T-helper 2 cell treated with Interferon-gamma antibody and Interleukin-4, amounts not matched to agents 5 μg/mL and 100 μg/mL, for 36 hours (primary cell): Measurements from ENCODE around the gene MEGF8.

Experiments
- DNase-seq: peaks from one replicate; pipeline ENCODE4 v3.0.0; 2021; ENCODE audit warnings: low spot score
- H3K27ac Mint-ChIP-seq: one replicate; pipeline ENCODE4 v1.8.0; 2021; ENCODE audit warnings: mild to moderate bottlenecking, mixed read lengths
- H3K27me3 Mint-ChIP-seq: one replicate; pipeline ENCODE4 v1.8.0; 2021; ENCODE audit warnings: low read depth, mixed read lengths
- H3K36me3 Mint-ChIP-seq: one replicate; pipeline ENCODE4 v1.8.0; 2021; ENCODE audit warnings: low read depth, mixed read lengths
- H3K4me1 Mint-ChIP-seq: one replicate; pipeline ENCODE4 v1.8.0; 2021; ENCODE audit warnings: low read depth, mixed read lengths
- H3K4me3 Mint-ChIP-seq: one replicate; pipeline ENCODE4 v1.8.0; 2022; ENCODE audit warnings: mild to moderate bottlenecking, moderate library complexity, mixed read lengths
- H3K9me3 Mint-ChIP-seq: one replicate; pipeline ENCODE4 v1.8.0; 2021; ENCODE audit warnings: mixed read lengths

MEGF8 gene

DNA sequence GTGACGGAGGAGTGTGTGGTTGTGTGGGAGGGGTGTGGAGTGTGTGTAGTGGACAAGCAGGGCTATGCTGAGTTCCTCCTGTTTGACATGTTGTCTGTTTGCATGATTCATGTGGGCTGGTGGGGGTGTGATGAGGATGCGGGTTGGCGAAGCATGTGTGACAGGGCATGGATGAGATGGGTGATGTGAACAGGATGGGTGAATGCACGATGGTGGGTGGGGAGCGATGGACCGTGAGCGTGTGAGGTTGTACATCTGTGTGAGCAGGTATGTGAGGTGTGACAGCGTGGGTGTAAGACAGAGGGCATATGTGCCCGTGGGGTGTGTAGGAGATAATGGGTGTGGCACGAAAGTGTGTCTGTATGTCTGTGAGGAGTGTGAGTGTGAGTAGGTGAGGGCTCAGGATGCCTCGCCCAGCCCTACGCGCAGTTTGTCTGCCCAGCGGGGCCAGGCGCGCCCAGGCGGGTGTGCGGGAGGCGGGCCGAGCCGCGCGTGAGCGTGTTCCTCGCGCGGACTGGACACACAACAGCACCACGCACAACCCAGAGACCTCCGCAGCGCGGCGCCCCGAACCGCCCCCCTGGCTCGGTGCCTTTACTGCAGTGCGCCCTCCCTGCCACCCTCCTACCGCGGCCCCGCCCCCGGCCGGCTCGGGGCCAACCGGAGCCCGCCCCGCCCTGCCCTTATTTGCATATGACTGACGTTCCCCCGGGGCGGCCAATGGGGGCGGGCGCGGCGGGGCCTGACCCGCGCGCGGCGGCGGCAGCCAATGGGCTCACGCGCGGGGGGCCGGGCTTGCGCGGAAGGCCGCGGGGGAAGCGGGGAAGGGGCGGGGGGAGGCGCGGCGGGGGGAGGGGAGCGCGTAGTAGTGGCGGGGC is 42.0 kb upstream of the MEGF8 start:
- peak; percentile 92 for DNase-seq
- no peaks in the 10 kb centered on the region for H3K27me3 Mint-ChIP-seq
- H3K4me1 Mint-ChIP-seq, result peaks cover 40% of the 10 kb centered on the region
- H3K36me3 Mint-ChIP-seq, result peaks cover 8% of the 10 kb centered on the region
- no peak overlapping the region for H3K27ac Mint-ChIP-seq
- no peaks in the 10 kb centered on the region for H3K9me3 Mint-ChIP-seq
- H3K4me3 Mint-ChIP-seq, result no peak overlapping the region

DNA sequence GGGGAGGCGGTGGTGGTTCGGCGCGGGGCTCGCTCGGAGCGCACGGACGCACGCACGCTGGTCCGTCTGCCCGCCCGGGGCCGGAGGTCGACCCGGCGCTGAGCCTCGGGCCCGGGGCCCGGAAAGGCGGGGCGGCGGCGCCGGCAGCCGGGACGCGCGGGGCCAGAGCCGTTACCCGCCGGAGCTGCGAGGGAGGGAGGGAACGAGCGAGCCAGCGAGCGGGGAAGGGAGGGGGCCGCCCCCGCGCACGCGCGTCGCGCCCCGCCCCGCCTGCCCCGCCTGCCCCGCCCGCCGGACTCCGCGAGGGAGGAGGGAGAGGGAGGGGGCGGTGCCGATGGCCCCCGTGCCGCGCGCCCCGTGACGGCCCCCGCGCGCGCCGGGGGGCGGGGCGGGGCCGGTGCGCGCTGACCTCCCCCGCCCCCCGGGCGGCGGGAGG is 41.4 kb upstream of the MEGF8 start:
- Mint-ChIP-seq H3K36me3 (peaks cover 12% of the 10 kb centered on the region), H3K4me3 (no peak overlapping the region), H3K27ac (no peak overlapping the region), H3K9me3 (no peaks in the 10 kb centered on the region), H3K27me3 (no peaks in the 10 kb centered on the region), H3K4me1 (peaks cover 34% of the 10 kb centered on the region)
- DNase-seq, result peak; percentile 79

DNA sequence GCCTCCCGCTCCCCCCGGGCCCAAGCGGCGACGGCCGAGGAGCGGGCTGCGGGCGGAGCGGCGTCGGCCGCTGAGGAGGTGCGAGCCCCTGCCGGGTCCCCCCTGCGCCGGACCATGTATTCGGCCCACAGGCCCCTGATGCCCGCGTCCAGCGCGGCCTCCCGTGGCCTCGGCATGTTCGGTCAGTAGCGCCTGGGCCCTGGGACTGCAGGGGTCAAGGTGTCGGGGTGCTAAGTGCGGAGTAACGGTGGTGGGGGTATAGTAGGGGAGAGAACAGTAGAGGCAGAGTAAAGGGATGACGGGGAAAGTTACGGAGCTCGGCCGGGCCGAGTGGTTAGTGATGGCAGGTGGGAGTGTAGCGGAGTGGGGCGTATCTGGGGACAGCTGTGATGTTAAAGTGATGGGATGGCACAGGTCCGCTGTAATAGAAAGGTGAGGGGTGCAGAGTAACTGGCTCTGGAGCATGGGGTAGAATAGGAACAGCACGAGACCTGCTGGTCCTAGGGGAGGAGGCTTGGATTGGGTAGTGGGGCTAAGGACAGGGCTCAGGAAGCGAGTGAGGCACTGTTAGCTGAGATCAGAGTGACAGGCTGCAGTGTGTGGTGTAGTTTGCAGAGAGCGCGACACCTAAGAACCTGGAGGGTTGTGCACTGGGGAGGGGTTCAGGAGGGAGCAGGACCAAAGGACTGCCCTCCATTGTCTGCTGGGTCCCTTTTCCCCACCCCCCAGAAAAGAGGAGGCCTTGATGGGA is 40.7 kb upstream of the MEGF8 start:
- Mint-ChIP-seq H3K36me3 (peaks cover 13% of the 10 kb centered on the region), H3K27ac (peak overlapping the region; percentile 94)
- no peak for DNase-seq

GRCh38 chr19:42285541-42285941 is 39.9 kb upstream of the MEGF8 start:
- Mint-ChIP-seq H3K36me3 (peaks cover 13% of the 10 kb centered on the region), H3K27me3 (no peaks in the 10 kb centered on the region), H3K9me3 (no peaks in the 10 kb centered on the region), H3K4me3 (peak overlapping the region; percentile 94), H3K4me1 (peaks cover 28% of the 10 kb centered on the region), H3K27ac (peak overlapping the region; percentile 64)
- DNase-seq, result no peak

More for the DNA sequence above, 40.7 kb upstream of the MEGF8 start:
- Mint-ChIP-seq H3K27me3 (no peaks in the 10 kb centered on the region), H3K4me3 (peak overlapping the region; percentile 94), H3K4me1 (peaks cover 28% of the 10 kb centered on the region), H3K9me3 (no peaks in the 10 kb centered on the region)

- H3K36me3 Mint-ChIP-seq, result peaks cover 13% of the 10 kb centered on the region
- no peak for DNase-seq
- H3K9me3 Mint-ChIP-seq, result no peaks in the 10 kb centered on the region
- no peaks in the 10 kb centered on the region for H3K27me3 Mint-ChIP-seq
- peak overlapping the region; percentile 64 for H3K27ac Mint-ChIP-seq
- peak overlapping the region; percentile 94 for H3K4me3 Mint-ChIP-seq
- peaks cover 28% of the 10 kb centered on the region for H3K4me1 Mint-ChIP-seq
Measured at GRCh38 chr19:42285988-42286348, 39.5 kb upstream of the MEGF8 start.

- no peak overlapping the region for H3K27ac Mint-ChIP-seq
- no peaks in the 10 kb centered on the region for H3K27me3 Mint-ChIP-seq
- no peaks in the 10 kb centered on the region for H3K9me3 Mint-ChIP-seq
- DNase-seq, result no peak
- peaks cover 15% of the 10 kb centered on the region for H3K36me3 Mint-ChIP-seq
- peak overlapping the region; percentile 49 for H3K4me3 Mint-ChIP-seq
- peaks cover 25% of the 10 kb centered on the region for H3K4me1 Mint-ChIP-seq
Measured at GRCh38 chr19:42286349-42287016, 39.0 kb upstream of the MEGF8 start.

DNA sequence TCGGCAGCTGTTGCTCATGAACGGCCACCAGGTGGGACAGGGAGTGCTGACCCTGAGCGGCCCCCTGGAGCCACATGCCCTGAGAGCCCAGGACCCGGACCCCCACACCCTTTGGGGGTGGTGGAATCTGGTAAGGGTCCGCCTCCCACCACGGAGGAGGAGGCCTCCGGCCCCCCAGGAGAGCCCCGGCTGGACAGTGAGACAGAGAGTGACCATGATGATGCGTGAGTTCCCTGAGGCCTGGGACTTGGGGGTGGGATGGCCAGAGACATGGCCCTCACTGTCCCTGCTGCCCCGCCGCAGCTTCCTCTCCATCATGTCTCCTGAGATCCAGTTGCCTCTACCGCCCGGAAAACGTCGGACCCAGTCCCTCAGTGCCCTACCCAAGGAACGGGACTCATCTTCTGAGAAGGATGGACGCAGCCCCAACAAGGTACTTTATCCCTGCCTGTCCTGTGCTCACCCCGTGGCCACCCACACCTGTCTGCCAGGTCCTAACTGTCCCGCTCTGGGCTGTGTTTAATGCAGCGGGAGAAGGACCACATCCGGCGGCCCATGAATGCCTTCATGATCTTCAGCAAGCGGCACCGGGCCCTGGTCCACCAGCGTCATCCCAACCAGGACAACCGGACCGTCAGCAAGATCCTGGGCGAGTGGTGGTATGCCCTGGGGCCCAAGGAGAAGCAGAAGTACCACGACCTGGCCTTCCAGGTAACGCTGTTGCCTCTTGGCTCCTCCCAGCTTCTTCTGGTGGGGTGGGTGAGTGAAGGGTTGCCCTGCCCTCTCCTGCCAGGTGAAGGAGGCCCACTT is 38.2 kb upstream of the MEGF8 start:
- Mint-ChIP-seq H3K4me1 (peaks cover 21% of the 10 kb centered on the region), H3K9me3 (no peaks in the 10 kb centered on the region), H3K27me3 (no peaks in the 10 kb centered on the region), H3K36me3 (peaks cover 22% of the 10 kb centered on the region), H3K27ac (no peak overlapping the region), H3K4me3 (no peak overlapping the region)
- DNase-seq, result no peak

GRCh38 chr19:42287827-42288107 is 37.7 kb upstream of the MEGF8 start:
- H3K4me3 Mint-ChIP-seq, result no peak overlapping the region
- H3K27ac Mint-ChIP-seq, result no peak overlapping the region
- H3K9me3 Mint-ChIP-seq, result no peaks in the 10 kb centered on the region
- H3K4me1 Mint-ChIP-seq, result peaks cover 17% of the 10 kb centered on the region
- peaks cover 26% of the 10 kb centered on the region for H3K36me3 Mint-ChIP-seq
- no peak for DNase-seq
- H3K27me3 Mint-ChIP-seq, result no peaks in the 10 kb centered on the region

DNA sequence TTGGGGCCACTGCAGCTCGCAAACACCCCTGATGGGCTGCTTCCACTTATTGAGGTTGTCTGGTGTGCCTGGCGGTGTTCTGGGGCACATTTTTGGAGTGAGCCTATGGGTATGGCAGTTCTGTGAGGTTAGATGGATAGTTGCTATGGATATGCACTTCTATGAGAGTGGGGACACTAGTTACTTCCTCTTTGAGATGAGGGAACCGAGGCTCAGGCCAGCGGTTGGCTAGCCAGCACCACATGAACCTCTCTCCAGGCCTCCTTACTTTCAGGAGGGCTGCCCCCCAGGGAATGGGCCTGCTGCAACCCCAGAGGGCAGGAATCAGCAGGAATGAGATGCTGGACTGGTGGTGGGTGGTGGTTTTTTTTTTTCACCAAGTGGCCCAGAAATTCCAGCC is 37.0 kb upstream of the MEGF8 start:
- Mint-ChIP-seq H3K9me3 (no peaks in the 10 kb centered on the region), H3K27ac (no peak overlapping the region), H3K27me3 (no peaks in the 10 kb centered on the region), H3K4me3 (no peak overlapping the region), H3K36me3 (peaks cover 29% of the 10 kb centered on the region), H3K4me1 (peaks cover 17% of the 10 kb centered on the region)
- DNase-seq, result no peak

DNA sequence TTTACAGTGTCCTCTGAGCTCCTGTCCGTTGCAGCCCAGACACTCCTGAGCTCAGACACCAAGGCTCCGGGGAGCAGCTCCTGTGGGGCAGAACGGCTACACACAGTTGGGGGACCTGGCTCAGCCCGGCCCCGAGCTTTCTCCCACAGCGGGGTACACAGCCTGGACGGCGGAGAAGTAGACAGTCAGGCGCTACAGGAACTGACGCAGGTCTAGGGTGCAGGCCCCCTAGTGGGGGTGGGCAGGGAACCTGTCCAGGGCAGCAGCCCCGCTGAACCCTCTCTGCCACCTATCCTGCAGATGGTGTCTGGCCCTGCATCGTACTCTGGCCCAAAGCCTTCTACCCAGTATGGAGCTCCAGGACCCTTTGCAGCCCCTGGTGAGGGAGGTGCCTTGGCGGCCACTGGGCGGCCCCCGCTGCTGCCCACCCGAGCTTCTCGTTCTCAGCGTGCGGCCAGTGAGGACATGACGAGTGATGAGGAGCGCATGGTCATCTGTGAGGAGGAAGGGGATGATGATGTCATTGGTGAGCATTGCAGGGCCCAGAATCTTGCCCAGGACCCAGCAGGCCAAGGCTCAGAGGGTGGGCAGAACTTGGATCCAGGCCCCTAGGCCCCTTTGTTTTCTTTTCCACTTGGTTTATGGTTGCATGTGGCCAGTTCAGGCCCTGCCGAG is 36.4 kb upstream of the MEGF8 start:
- H3K4me3 Mint-ChIP-seq, result no peak overlapping the region
- H3K4me1 Mint-ChIP-seq, result peaks cover 17% of the 10 kb centered on the region
- no peak for DNase-seq
- H3K27me3 Mint-ChIP-seq, result no peaks in the 10 kb centered on the region
- no peaks in the 10 kb centered on the region for H3K9me3 Mint-ChIP-seq
- peaks cover 29% of the 10 kb centered on the region for H3K36me3 Mint-ChIP-seq
- H3K27ac Mint-ChIP-seq, result no peak overlapping the region

DNA sequence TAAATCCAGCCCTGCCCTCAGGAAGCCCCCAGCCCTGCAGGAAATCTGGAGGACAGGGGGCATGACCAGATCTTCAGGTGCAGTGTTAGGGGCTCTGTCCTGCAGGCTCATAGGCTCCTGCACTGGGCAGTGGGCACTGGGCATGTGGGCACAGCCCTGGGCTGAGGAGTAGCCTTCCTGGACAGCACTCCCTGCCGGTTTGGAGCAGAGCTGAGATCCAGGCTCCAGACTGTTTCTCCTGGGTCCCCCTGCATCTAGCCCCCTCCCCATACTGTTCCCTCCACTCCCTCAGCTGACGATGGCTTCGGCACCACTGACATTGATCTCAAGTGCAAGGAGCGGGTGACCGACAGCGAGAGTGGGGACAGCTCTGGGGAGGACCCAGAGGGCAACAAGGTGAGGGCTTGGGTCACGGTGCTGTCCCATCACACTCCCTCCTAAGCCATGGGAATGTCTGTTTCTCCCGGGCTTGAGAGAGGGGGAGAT is 35.8 kb upstream of the MEGF8 start:
- no peak for DNase-seq
- H3K36me3 Mint-ChIP-seq, result peaks cover 29% of the 10 kb centered on the region
- H3K9me3 Mint-ChIP-seq, result no peaks in the 10 kb centered on the region
- H3K27ac Mint-ChIP-seq, result no peak overlapping the region
- no peaks in the 10 kb centered on the region for H3K27me3 Mint-ChIP-seq
- H3K4me1 Mint-ChIP-seq, result peaks cover 17% of the 10 kb centered on the region
- H3K4me3 Mint-ChIP-seq, result no peak overlapping the region

DNA sequence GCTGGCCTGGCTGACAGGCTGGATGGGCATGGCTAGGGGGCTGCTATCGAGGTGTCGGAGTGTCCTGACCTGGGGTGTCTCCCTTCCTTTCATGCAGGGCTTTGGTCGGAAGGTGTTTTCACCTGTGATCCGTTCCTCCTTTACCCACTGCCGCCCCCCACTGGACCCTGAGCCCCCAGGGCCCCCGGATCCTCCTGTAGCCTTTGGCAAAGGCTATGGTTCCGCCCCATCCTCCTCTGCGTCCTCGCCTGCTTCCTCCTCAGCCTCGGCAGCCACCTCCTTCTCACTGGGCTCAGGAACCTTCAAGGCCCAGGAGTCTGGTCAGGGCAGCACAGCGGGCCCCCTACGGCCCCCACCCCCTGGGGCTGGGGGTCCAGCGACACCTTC is 35.3 kb upstream of the MEGF8 start:
- H3K4me1 Mint-ChIP-seq, result peaks cover 12% of the 10 kb centered on the region
- H3K27ac Mint-ChIP-seq, result no peak overlapping the region
- peaks cover 29% of the 10 kb centered on the region for H3K36me3 Mint-ChIP-seq
- H3K4me3 Mint-ChIP-seq, result no peak overlapping the region
- no peaks in the 10 kb centered on the region for H3K27me3 Mint-ChIP-seq
- no peak for DNase-seq
- H3K9me3 Mint-ChIP-seq, result no peaks in the 10 kb centered on the region
